Hepatocyte (in vitro differentiated cells): ENCODE measurements around the gene DNAH9.

ENCODE experiments used
- CTCF ChIP-seq: fragments of 200-600 bp; sonication (generic); IDR thresholded peaks from 2 replicates; pipeline ENCODE4 v1.5.1; 2016; ENCODE audit warnings: antibody characterized with exemption, mild to moderate bottlenecking; ENCODE audit not compliant: poor library complexity
- EZH2phosphoT487 ChIP-seq: fragments of 200-600 bp; sonication (generic); IDR thresholded peaks from one replicate; pipeline ENCODE4 v1.6.1; 2018; ENCODE audit warnings: antibody characterized with exemption, mild to moderate bottlenecking, low read depth, moderate library complexity; ENCODE audit not compliant: unreplicated experiment, severe bottlenecking

GRCh38 chr17:11952610-11953009, 354.3 kb downstream of the DNAH9 start:
- TF ChIP-seq CTCF (no peak), EZH2phosphoT487 (no peak)
